GM19238 (cell line): ENCODE data around the gene TMEM131.
"Not testable (repeated sequence)": the region's sequence is repeated elsewhere in the genome, so short reads cannot be mapped to it uniquely, and the experiment has no call there.

Experiments
- DNase-seq: peaks from one replicate; pipeline ENCODE4 v3.0.0; 2011; ENCODE audit warnings: low spot score; ENCODE audit not compliant: insufficient read length

TMEM131 gene

GRCh38 chr2:97956753-97957152 lies 39.0 kb downstream of the TMEM131 start:
- not testable (repeated sequence) for DNase-seq

DNA sequence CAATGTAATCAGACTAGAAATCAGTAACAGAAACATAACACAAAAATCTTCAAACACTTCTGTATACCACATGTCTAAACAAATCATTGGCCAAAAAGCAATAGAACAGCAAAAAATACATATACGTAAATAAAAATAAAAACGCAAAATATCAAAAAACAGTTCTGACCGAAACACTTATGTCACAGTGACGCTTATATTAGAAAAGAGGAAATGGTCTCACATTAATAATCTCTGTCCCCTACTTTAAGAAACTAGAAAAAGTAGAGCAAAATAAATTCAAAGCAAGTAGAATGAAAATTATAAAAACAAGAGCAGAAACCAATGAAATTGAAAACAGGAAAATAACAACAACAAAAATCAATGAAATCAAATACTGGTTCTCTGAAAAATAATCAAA lies 41.9 kb downstream of the TMEM131 start:
- no peak for DNase-seq

GRCh38 chr2:97952357-97952756 lies 43.4 kb downstream of the TMEM131 start:
- no peak for DNase-seq

DNA sequence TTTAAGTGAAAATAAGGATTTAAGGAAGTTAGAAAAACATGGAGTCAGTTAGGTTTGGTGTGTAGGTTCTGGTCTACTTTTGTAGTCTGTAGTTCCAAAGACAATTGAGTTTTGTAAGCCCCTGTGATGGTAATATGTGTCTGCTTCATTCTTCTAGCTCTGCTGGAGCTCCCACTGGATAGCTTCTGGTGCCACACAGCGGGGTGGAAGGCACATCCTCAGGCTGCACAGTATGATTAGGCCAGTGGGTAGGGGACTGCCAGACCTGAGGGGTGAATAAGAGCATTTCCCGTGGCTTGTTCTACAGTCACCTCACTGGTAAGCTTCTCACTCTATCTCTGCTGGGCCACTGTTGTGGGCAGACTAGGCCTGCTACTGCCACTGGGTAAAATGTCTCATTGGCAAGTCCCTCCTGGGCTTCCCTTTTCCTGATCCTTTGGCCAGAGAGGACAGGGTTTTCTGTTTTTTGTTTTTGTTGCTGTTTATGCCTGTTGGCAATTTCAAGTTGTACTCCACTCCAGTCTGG lies 44.5 kb downstream of the TMEM131 start:
- DNase-seq = no peak

DNA sequence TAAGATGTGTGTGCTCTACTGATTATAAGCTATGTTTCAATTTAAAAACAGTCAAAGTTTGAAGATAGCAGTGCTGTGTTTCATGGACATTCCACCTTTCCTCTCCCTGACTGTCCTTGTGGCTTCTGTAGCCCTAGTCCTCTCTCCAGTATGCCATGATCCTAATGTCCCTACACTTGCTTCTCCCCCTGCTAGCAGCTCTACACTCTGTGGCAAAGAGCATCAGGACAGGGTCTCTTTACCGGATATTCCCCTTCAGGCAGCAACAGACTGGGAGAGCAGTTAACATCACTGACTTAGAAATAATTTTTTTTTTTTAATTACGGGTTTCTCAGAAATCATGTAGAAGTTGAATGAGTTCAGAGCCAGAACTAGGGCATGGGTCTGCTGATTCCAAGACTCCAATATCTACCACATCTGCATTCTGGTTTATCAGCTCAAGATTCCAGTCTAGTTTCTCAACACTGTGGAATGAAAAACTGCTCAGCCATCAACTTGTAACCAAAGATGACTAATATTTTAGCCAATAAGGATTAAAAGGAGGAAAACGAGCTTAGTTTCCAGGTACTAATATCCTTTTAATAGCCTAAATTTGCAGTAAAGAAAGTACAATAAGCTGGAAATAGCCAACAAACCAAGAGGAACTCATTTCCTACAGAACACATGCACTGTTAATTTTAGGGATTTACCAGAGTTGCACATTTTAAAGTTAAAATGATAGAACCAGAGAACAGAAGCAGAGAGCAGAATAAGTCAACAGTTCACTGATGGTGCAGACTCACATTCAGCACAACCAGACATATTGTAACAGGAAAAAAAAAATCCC lies 45.2 kb downstream of the TMEM131 start:
- DNase-seq = no peak

GRCh38 chr2:97948926-97949325 lies 46.8 kb downstream of the TMEM131 start:
- DNase-seq = no peak

DNA sequence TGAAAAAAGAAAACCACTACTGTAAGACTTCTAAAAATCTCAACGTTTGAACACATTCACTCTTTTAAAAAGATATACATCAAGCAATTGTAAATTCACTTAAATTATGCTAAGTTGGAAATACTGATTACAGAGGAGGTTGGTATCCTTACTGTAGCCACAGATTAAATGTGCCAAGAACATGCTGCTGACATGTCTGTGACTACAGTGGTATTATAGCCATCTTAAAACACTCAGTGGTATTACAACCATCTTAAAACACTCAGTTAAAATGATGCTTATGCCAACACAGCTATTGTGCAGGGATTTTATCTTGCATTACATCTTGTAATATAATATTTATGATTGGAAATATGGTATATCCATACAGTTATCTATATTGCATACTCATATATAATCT lies 50.0 kb downstream of the TMEM131 start:
- DNase-seq = no peak

- DNase-seq = no peak
Measured at GRCh38 chr2:97936881-97937280, 58.9 kb downstream of the TMEM131 start.

- DNase-seq = no peak
Measured at GRCh38 chr2:97936199-97936598, 59.5 kb downstream of the TMEM131 start.

- DNase-seq = no peak
Measured at GRCh38 chr2:97935719-97936161, 60.0 kb downstream of the TMEM131 start.

GRCh38 chr2:97932975-97933662 lies 62.6 kb downstream of the TMEM131 start:
- no peak for DNase-seq

GRCh38 chr2:97931858-97932225 lies 63.9 kb downstream of the TMEM131 start:
- no peak for DNase-seq

DNA sequence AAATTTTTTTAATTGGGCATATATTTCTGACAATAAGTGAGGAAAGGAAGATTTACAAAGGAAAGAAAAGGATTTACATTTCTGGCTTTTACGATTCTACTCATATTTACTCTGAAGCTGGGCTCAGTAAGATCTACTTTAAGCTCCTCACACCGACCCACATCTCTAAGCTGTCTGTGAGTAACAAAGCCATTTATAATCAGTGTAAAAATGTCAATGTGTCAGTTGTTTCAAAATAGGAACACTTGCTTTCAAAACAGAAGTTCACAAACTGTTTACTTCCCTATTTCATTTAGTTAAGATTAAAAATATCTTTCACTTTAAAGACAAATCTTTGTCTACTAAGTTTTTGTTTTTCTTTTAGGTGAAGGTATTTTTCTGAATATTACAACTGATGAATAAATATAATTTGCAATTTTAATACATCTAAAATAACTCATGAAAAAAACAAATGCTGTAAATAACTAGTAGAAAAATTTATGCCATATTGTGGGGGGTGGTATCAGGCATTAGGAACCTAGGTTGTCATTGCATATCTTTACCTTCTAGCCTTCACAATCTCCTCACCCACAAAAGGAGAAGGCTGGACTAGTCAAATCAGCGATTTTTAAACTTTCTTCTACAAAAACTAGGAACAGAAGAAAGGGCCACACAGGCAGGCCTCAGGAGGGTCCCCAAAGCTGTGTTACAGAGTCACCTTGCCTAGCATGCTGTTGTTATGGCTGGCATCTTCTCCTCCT lies 64.5 kb downstream of the TMEM131 start:
- no peak for DNase-seq

DNA sequence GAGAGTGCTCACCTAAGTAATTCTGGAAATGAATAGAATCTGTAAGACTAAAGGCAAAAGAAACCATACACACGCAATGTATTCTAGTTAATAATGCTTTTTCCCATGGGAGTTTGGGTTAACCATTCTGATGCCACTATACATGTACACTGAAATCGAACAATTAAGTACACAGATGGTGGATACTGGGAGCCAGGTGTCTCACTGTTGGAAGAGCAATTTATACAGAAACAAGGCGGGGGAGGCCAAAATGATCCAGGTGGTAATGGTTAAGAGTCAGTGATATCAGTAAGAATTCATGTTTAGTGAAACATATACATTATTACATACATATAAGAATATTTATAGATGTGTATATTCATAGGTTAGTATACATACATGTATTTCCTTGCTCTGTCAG lies 67.2 kb downstream of the TMEM131 start:
- DNase-seq = no peak

DNA sequence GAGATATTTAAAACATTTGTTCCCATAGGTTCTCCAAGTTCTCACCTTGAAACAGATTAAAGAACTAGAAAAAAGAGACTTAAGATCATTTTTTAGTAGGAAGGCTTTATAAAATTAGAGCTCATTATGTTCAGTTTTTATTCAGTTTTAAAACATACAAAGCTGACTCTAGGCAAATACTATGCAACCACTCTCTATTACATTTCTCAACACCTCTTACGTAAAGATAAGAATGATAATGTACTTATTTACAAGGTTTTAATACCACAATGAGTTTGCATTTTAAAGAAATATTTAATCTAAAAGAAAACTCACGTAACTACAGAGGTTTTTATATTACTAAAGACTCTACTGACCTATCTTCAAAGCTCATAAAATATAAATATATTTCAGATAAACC lies 68.8 kb downstream of the TMEM131 start:
- DNase-seq = no peak

- DNase-seq = no peak
Measured at GRCh38 chr2:97924194-97924593, 71.6 kb downstream of the TMEM131 start.

- DNase-seq = no peak
Measured at GRCh38 chr2:97919858-97920257, 75.9 kb downstream of the TMEM131 start.

- no peak for DNase-seq
Measured at GRCh38 chr2:97918818-97919217, 76.9 kb downstream of the TMEM131 start.

GRCh38 chr2:97917668-97918067 lies 78.1 kb downstream of the TMEM131 start:
- not testable (repeated sequence) for DNase-seq

DNA sequence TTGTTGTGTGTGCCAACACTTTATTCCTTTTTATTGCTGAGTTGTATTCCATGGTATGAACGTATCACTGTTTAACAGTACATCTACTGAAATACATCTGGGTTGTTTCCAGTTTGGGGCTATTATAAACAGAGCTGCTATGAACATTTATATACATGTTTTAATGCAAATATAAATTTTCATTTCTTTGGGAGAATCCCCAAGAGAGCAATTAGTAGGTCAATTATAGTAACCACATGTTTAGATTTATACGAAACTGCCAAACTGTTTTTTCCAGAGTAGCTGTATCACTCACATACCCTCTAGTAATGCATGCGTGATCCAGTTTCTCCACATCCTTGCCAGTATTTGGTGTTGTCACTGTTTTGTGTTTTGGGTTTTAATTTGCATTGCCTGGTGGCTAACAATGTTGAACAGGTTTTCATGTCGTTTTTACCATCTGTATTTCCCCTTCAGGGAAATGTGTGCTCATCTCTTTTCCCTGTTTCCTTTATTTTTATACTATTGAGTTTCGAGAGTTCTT lies 81.0 kb downstream of the TMEM131 start:
- no peak for DNase-seq

DNA sequence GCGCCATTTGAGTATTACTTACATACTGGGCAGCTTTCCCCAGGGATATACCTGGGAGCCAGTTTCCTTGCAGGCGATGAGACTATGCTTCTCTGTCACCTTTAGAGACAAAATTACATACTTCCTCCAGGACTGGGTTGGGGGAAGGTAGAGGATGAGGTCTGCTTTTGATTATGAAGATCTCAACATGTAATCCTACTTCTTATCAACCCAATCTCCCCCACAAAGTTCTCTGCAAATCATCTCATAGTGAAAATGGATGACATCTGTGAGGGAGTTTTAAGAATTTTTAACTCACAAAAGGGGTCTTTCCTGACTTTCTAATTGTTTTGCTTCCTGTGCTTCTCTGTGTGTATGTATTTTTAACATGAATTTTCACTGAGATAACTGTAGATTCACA lies 81.9 kb downstream of the TMEM131 start:
- no peak for DNase-seq
